Measurements from ENCODE around the gene COG2.
A peak's percentile ranks its signal among the peaks of the same experiment; 100 is the strongest.

COG2 gene

DNA sequence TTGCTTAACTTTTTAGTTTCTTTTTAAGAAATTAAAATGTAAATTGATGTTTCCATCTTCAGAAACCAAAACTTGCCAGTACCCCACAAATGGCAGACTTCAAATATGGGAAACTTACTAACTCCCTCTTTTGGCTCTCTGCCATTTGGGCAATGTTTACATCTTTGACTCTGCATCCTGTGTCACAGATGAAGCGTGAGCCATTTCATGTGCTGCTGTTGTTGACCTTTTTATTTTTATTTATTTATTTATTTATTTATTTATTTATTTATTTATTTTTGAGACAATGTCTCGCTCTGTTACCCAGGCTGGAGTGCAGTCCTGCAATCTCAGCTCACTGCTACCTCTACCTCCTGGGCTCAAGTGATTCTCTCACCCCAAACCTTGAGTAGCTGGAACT lies 16.0 kb upstream of the COG2 start (continued):
- TF ChIP-seq, protein P1, sequence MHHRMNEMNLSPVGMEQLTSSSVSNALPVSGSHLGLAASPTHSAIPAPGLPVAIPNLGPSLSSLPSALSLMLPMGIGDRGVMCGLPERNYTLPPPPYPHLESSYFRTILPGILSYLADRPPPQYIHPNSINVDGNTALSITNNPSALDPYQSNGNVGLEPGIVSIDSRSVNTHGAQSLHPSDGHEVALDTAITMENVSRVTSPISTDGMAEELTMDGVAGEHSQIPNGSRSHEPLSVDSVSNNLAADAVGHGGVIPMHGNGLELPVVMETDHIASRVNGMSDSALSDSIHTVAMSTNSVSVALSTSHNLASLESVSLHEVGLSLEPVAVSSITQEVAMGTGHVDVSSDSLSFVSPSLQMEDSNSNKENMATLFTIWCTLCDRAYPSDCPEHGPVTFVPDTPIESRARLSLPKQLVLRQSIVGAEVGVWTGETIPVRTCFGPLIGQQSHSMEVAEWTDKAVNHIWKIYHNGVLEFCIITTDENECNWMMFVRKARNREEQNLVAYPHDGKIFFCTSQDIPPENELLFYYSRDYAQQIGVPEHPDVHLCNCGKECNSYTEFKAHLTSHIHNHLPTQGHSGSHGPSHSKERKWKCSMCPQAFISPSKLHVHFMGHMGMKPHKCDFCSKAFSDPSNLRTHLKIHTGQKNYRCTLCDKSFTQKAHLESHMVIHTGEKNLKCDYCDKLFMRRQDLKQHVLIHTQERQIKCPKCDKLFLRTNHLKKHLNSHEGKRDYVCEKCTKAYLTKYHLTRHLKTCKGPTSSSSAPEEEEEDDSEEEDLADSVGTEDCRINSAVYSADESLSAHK (tag by site-specific recombination; IDR thresholded peaks at IDR 0.05) = no peak
- peak; percentile 66 for TF ChIP-seq ZBTB21 (tag by site-specific recombination; IDR thresholded peaks at IDR 0.05)
- peak; percentile 85 for TF ChIP-seq ZBTB8A (tag by site-specific recombination; IDR thresholded peaks at IDR 0.05)
- TF ChIP-seq ZNF202 (tag by site-specific recombination; IDR thresholded peaks at IDR 0.05; ENCODE audit: borderline replicate concordance) = peak; percentile 89
- TF ChIP-seq ZBTB1 (tag by site-specific recombination; IDR thresholded peaks at IDR 0.05) = peak; percentile 31; the same call in 1 of the 2 replicates
- no peak for TF ChIP-seq ZNF248 (tag by site-specific recombination; IDR thresholded peaks at IDR 0.05)
- TF ChIP-seq ZNF529 (tag by site-specific recombination; IDR thresholded peaks at IDR 0.05; ENCODE audit: insufficient replicate concordance) = peak; percentile 73
- TF ChIP-seq, protein P2, sequence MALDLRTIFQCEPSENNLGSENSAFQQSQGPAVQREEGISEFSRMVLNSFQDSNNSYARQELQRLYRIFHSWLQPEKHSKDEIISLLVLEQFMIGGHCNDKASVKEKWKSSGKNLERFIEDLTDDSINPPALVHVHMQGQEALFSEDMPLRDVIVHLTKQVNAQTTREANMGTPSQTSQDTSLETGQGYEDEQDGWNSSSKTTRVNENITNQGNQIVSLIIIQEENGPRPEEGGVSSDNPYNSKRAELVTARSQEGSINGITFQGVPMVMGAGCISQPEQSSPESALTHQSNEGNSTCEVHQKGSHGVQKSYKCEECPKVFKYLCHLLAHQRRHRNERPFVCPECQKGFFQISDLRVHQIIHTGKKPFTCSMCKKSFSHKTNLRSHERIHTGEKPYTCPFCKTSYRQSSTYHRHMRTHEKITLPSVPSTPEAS (tag by site-specific recombination; IDR thresholded peaks at IDR 0.05) = no peak
- TF ChIP-seq, protein P3, sequence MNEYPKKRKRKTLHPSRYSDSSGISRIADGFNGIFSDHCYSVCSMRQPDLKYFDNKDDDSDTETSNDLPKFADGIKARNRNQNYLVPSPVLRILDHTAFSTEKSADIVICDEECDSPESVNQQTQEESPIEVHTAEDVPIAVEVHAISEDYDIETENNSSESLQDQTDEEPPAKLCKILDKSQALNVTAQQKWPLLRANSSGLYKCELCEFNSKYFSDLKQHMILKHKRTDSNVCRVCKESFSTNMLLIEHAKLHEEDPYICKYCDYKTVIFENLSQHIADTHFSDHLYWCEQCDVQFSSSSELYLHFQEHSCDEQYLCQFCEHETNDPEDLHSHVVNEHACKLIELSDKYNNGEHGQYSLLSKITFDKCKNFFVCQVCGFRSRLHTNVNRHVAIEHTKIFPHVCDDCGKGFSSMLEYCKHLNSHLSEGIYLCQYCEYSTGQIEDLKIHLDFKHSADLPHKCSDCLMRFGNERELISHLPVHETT (tag by site-specific recombination; IDR thresholded peaks at IDR 0.05) = 0 out of 2 replicates have a peak, but pooled peaks have one; percentile 26
- TF ChIP-seq ZFHX2 (tag by site-specific recombination; conservative IDR thresholded peaks at IDR 0.05) = no peak
- peak; percentile 95; the same call in 1 of the 2 replicates for TF ChIP-seq ZNF404 (tag by site-specific recombination; IDR thresholded peaks at IDR 0.05)
- peak; percentile 30; the same call in 1 of the 2 replicates for TF ChIP-seq ZNF341 (tag by site-specific recombination; IDR thresholded peaks at IDR 0.05; ENCODE audit: low read depth)
- TF ChIP-seq, protein P4, sequence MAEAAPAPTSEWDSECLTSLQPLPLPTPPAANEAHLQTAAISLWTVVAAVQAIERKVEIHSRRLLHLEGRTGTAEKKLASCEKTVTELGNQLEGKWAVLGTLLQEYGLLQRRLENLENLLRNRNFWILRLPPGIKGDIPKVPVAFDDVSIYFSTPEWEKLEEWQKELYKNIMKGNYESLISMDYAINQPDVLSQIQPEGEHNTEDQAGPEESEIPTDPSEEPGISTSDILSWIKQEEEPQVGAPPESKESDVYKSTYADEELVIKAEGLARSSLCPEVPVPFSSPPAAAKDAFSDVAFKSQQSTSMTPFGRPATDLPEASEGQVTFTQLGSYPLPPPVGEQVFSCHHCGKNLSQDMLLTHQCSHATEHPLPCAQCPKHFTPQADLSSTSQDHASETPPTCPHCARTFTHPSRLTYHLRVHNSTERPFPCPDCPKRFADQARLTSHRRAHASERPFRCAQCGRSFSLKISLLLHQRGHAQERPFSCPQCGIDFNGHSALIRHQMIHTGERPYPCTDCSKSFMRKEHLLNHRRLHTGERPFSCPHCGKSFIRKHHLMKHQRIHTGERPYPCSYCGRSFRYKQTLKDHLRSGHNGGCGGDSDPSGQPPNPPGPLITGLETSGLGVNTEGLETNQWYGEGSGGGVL (tag by site-specific recombination; IDR thresholded peaks at IDR 0.05) = no peak
- TF ChIP-seq ZNF292 (tag by site-specific recombination; IDR thresholded peaks at IDR 0.05; ENCODE audit: borderline replicate concordance, low read depth) = peak; percentile 72; the same call in 1 of the 2 replicates
- no peak for TF ChIP-seq ZFP69B (tag by site-specific recombination; IDR thresholded peaks at IDR 0.05)
- TF ChIP-seq ZNF558 (tag by site-specific recombination; IDR thresholded peaks at IDR 0.05) = peak; percentile 84
- TF ChIP-seq, protein P5, sequence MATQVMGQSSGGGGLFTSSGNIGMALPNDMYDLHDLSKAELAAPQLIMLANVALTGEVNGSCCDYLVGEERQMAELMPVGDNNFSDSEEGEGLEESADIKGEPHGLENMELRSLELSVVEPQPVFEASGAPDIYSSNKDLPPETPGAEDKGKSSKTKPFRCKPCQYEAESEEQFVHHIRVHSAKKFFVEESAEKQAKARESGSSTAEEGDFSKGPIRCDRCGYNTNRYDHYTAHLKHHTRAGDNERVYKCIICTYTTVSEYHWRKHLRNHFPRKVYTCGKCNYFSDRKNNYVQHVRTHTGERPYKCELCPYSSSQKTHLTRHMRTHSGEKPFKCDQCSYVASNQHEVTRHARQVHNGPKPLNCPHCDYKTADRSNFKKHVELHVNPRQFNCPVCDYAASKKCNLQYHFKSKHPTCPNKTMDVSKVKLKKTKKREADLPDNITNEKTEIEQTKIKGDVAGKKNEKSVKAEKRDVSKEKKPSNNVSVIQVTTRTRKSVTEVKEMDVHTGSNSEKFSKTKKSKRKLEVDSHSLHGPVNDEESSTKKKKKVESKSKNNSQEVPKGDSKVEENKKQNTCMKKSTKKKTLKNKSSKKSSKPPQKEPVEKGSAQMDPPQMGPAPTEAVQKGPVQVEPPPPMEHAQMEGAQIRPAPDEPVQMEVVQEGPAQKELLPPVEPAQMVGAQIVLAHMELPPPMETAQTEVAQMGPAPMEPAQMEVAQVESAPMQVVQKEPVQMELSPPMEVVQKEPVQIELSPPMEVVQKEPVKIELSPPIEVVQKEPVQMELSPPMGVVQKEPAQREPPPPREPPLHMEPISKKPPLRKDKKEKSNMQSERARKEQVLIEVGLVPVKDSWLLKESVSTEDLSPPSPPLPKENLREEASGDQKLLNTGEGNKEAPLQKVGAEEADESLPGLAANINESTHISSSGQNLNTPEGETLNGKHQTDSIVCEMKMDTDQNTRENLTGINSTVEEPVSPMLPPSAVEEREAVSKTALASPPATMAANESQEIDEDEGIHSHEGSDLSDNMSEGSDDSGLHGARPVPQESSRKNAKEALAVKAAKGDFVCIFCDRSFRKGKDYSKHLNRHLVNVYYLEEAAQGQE (tag by site-specific recombination; IDR thresholded peaks at IDR 0.05) = peak; percentile 82
- no peak for TF ChIP-seq ZNF624 (tag by site-specific recombination; IDR thresholded peaks at IDR 0.05)
- TF ChIP-seq ZNF302 (tag by site-specific recombination; IDR thresholded peaks at IDR 0.05; ENCODE audit: low read depth) = no peak
- TF ChIP-seq ZNF354C (tag by site-specific recombination; IDR thresholded peaks at IDR 0.05; ENCODE audit: borderline replicate concordance, low read depth) = 0 out of 2 replicates have a peak, but pooled peaks have one; percentile 37
- TF ChIP-seq, protein P6, sequence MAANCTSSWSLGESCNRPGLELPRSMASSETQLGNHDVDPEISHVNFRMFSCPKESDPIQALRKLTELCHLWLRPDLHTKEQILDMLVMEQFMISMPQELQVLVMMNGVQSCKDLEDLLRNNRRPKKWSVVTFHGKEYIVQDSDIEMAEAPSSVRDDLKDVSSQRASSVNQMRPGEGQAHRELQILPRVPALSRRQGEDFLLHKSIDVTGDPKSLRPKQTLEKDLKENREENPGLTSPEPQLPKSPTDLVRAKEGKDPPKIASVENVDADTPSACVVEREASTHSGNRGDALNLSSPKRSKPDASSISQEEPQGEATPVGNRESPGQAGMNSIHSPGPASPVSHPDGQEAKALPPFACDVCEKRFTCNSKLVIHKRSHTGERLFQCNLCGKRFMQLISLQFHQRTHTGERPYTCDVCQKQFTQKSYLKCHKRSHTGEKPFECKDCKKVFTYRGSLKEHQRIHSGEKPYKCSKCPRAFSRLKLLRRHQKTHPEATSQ (tag by site-specific recombination; IDR thresholded peaks at IDR 0.05) = no peak
- 0 out of 2 replicates have a peak, but pooled peaks have one; percentile 47 for TF ChIP-seq ZNF530 (tag by site-specific recombination; IDR thresholded peaks at IDR 0.05; ENCODE audit: low read depth)
- TF ChIP-seq, protein P7, sequence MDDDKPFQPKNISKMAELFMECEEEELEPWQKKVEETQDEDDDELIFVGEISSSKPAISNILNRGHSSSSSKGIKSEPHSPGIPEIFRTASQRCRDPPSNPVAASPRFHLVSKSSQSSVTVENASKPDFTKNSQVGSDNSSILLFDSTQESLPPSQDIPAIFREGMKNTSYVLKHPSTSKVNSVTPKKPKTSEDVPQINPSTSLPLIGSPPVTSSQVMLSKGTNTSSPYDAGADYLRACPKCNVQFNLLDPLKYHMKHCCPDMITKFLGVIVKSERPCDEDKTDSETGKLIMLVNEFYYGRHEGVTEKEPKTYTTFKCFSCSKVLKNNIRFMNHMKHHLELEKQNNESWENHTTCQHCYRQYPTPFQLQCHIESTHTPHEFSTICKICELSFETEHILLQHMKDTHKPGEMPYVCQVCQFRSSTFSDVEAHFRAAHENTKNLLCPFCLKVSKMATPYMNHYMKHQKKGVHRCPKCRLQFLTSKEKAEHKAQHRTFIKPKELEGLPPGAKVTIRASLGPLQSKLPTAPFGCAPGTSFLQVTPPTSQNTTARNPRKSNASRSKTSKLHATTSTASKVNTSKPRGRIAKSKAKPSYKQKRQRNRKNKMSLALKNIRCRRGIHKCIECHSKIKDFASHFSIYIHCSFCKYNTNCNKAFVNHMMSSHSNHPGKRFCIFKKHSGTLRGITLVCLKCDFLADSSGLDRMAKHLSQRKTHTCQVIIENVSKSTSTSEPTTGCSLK (tag by site-specific recombination; IDR thresholded peaks at IDR 0.05) = no peak
- TF ChIP-seq GLI2 (tag by site-specific recombination; IDR thresholded peaks at IDR 0.05; ENCODE audit: borderline replicate concordance, low read depth) = peak; percentile 43; the same call in 1 of the 2 replicates
- TF ChIP-seq ZNF223 (tag by site-specific recombination; IDR thresholded peaks at IDR 0.05) = 0 out of 2 replicates have a peak, but pooled peaks have one; percentile 49
- no peak for TF ChIP-seq HOXC10 (CRISPR knock-in tag; IDR thresholded peaks at IDR 0.05)
